GM18519 (cell line): ENCODE measurements around the gene KITLG.
"Not testable (repeated sequence)": the region's sequence is repeated elsewhere in the genome, so short reads cannot be mapped to it uniquely, and the experiment has no call there.

Source experiments
- ATAC-seq: cut with Tn5 transposase; IDR thresholded peaks from one replicate; pipeline ENCODE4 v1.9.1; 2021; ENCODE audit warnings: mild to moderate bottlenecking, moderate library complexity; ENCODE audit not compliant: unreplicated experiment, low FRiP score

The KITLG gene

DNA sequence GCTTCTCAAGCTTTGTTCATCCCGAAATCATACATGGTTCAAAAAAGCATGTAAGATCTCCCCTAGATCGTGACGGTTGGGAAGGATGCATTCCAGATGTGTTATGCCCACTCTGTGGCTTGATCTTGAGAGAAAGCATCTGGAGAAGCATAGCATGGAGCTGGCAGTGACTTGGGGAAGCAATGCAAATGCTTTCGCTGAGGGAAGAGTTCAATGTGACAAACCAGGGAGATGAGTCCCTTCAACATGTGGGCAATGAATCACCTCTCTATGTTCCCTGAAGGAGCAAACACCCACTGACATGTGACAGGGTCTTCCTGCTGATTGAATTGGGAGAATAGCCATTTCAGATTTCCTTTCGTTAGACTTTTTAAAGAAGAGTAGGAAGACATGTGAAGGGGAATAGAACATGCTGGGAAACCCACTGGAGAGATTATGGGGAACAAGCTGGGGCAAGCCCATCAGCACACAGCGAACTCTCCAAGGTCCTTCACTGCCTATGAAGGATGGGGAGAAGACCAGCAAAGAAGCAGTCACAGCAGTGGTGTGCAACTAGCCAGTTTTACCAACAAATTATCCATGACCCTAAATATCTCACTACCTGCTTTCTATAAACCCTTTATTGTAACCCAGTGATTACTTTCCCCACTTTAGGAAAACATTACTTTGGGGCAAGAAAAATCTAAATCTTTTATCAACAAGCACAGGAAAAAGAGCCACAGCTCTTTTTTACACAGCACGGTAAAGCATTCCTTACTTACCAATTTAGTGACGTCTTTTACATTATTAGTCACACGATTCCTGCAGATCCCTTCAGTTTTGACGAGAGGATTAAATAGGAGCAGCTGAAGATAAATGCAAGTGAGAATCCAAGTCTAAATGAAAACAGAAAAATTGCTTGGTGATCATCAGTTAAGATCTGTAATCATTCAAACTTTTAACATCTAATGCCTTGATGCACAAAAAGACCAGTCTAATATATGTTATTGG lies 35.0 kb downstream of the KITLG start:
- ATAC-seq = no peak

DNA sequence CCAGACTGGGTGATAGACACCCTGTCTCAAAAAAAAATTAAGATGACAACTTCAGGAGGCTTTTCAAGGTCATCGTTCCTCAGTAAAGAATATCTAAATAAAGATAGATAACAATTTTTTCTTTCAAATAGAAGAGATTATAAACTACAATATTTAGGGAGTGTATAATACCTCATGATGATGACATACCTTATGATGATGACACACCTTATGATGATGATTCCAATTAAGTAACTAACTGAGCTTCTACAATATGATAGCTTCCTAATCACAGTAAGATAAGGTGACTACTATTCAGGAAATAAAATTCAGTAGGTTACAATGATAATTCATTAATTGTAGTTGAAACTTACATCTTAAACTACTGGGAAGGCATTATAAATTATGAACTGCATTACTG lies 40.4 kb downstream of the KITLG start:
- ATAC-seq = no peak

GRCh38 chr12:88538697-88539096 lies 41.6 kb downstream of the KITLG start:
- ATAC-seq = no peak

DNA sequence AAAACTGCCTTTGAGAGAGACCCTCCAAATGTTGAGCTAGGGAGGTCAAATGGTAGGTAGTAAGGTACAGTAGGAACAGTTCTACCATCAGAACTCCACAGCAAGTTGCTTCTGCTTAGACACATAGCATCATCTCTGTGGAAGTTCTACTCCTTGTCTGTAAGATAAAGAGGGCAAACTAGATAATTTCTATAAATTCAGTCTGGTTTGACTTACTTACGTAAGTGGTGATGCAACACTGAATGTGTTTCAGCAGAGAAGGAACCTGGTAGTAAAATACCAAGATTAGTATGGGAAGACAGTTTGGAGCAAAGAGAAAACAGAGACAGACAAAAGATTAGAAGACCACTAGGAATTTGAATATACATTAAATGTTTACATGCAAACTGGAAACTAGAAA lies 42.0 kb downstream of the KITLG start:
- no peak for ATAC-seq

DNA sequence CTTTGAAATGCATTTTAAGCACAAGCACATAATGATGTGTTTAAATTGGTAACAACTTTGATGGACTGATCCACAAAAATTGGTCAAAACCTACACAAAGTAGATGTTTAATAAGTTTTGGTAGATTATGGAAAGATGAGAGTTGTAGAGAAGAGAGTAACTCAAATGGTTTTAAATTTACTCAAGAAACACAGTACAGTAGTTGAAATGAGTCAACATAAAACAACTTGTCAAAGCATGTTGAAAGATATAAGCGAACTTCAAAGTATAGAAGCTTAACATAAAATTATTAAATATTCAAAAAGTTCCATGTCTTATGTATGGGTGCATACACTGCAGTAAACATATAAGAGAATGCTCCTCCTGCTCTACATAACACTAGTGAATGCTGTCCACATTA lies 49.4 kb downstream of the KITLG start:
- no peak for ATAC-seq

- no peak for ATAC-seq
These were observed 50.5 kb downstream of the KITLG start for GRCh38 chr12:88529531-88530488.

GRCh38 chr12:88522961-88523360 lies 57.3 kb downstream of the KITLG start:
- ATAC-seq = no peak

DNA sequence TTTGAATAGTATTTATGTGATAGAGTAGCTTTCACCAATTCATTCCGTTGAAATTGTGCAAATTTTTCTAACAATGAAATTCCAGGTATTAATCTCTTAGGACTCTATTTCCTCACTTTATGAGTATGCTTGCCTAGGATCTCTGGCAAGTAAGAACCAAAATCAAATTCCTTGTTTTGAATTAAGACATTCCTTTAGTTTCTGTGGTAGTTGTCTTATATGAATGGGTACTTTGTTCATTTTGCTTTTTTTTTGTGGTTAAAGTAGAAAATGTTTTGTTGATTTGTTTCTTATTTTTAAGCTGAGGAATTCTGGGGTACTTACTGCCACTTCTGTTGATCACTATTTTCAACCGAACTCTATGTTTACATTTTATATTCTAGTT lies 59.8 kb downstream of the KITLG start:
- no peak for ATAC-seq

DNA sequence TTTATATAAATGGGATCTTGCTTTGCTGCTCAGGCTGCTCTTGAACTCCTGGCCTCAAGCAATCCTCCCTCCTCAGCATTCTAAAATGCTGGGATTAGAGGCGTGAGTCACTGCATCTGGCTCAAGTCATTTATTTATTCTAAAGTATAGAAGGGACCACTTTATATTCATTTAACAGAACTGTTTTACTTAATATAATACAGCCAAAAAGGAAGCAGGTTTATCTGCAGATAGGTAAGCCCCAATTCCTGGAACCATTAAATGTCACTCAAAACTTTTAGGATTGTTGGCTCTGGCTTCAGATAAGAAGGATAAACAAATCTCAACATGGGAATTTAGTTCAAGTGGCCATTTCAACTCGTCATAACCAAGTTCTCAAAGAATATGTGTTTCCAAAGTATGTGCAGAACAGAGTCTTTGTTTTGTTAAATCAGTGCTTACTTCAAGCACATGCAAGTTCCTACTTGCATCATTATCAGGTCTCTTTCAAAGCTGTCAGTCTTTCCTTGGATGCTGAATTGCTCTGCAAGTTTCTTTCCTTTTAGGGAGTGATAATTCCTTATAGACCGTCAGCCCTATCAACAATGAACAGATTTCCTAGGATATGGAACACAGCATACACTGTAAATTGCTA lies 60.4 kb downstream of the KITLG start:
- no peak for ATAC-seq

- ATAC-seq = no peak
These were observed 61.3 kb downstream of the KITLG start for GRCh38 chr12:88518863-88519403.

- no peak for ATAC-seq
These were observed 63.5 kb downstream of the KITLG start for GRCh38 chr12:88516811-88517210.

GRCh38 chr12:88510843-88511242 lies 69.4 kb downstream of the KITLG start:
- no peak for ATAC-seq

DNA sequence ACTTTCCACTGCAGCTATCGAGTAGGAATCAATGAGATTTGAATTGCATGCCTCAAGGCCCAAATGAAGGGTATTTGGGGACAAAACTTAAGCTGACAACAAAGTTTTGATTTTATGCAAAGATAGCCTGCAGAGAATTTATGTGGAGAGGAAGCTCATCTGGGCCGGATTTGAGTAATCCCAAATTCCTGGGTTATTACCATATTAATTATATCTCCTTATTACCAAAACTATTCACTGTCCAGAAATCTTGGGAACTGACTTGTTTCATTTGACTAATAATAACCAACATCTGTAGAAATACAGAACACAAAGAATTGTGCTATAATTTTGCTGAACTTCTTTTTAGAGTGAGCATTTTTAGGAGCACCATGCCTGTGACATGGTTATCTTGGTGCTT lies 70.4 kb downstream of the KITLG start:
- ATAC-seq = no peak

- ATAC-seq = no peak
These were observed 70.9 kb downstream of the KITLG start for GRCh38 chr12:88509347-88509746.

- not testable (repeated sequence) for ATAC-seq
These were observed 72.4 kb downstream of the KITLG start for GRCh38 chr12:88507851-88508250.

- no peak for ATAC-seq
These were observed 73.0 kb downstream of the KITLG start for GRCh38 chr12:88507270-88507669.

GRCh38 chr12:88505696-88506095 lies 74.6 kb downstream of the KITLG start:
- ATAC-seq = no peak

- no peak for ATAC-seq
These were observed 77.0 kb downstream of the KITLG start for GRCh38 chr12:88503281-88503703.

GRCh38 chr12:88501972-88502938 lies 78.0 kb downstream of the KITLG start:
- no peak for ATAC-seq
